Measurements from ENCODE around the gene SATB1.
"Not testable (repeated sequence)": the region's sequence is repeated elsewhere in the genome, so short reads cannot be mapped to it uniquely, and the experiment has no call there.

SATB1 gene

DNA sequence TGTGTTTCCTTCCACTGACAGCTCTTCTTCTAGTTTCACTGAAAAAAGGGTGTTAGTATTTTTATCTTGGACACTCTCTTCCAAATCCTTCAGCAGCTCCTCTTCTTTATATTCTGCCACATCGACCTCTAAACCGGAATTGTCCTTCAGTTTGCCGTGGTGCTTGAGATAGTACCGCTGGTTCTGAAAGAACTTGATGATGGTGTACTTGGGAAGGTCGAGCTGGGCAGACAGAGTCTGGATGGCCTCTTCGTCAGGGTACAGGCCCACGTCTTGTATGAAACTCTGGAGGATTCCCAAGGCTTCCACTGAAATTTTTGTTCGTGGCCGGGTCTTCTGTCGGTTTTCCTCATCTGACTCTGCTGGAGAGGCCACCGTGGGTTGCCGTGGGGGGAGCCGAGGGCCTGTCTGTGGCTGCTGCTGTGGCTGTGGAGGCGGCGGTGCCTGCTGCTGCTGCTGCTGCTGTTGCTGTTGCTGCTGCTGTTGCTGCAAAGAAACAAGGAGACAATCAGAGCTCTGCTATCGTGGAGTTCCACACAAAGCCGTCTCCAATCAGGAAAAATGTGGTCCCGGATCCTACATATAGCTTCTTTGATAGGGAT lies 75.8 kb downstream of the SATB1 start:
- no peak for DNase-seq

DNA sequence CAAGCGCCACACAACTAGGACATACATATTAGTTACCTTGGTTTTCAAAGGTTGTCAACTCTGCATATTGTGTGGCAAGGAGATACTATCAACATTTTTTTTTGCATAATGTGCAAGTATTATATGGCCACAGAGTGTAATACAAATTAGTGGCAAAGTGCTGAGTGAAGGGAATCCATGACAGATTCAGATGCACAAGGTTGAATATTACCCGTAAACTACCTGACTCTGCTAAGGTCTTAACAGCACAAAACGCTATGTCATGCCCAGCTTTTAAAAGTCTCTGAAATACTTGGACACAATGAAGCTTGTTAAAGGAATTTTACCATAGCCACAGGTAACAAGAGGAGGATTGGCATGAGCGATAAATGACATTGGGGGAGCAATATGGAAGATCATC lies 79.0 kb downstream of the SATB1 start:
- DNase-seq, result no peak

DNA sequence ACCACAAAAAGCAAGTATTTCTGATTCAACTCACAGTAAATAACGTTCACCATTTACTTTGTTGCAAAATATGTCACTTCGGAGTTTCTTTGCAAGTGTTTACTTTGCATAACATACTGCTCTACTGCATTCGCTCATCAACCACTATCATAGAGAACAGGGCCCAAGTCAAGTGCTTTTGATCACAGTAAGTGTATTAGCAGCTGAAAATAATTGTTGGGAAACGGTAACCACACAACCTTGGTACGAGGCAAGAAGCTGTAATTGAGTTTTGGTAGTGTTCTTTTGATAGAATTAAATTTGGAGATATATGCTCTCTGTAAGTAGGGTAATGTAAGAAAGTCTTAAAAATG lies 80.1 kb downstream of the SATB1 start:
- DNase-seq, result no peak

DNA sequence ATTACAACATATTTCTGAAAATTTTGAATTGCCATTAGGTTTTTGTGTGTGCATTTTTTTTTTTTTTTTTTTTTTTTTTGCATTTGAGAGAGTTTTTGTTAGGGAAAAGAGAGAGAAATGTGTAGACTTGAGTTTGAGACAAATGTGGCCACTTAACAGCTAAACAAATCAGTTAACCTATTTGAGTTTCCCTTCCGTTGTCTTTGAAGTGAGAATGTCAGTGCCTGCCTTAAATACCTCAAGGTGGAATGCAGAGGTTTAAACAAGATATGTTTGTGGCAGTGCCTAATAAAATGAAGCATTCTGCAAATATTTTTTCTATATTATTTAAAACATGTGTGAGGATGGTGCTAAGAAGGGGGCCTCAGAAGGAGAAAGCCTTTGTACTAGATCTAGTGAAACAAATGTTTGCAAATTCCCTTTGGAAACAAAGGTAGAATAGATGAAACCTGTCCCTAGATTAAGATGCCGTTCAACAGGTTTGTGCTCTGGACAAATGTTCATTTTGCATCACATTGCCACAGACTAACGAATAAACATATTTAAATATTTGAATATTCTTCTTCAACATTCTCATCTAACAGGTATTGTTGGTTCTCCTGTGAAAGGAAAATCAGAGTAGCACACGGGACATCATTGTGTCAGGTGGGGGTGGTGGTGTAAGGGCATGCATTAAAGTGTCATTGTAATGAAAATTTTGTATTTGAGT lies 80.7 kb downstream of the SATB1 start:
- DNase-seq, result no peak

DNA sequence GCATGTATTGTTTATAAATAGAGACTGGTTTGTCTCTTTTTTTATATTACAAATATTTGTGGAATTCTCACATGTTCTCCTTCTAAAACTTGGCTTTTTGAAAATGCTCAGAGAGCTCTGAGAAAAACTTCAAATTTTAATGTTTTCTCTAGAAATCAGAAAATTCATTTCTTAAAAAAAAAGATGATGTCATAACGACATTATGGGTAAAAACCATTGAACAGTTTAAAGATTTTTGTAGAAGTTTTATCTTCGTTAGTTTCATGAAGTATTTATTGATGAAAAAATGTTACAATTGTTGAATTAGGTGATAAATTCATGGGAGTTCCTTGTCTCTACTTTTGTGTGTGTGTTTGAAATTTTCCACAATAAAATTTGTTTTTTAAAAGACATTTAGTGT lies 81.3 kb downstream of the SATB1 start:
- DNase-seq, result no peak

DNA sequence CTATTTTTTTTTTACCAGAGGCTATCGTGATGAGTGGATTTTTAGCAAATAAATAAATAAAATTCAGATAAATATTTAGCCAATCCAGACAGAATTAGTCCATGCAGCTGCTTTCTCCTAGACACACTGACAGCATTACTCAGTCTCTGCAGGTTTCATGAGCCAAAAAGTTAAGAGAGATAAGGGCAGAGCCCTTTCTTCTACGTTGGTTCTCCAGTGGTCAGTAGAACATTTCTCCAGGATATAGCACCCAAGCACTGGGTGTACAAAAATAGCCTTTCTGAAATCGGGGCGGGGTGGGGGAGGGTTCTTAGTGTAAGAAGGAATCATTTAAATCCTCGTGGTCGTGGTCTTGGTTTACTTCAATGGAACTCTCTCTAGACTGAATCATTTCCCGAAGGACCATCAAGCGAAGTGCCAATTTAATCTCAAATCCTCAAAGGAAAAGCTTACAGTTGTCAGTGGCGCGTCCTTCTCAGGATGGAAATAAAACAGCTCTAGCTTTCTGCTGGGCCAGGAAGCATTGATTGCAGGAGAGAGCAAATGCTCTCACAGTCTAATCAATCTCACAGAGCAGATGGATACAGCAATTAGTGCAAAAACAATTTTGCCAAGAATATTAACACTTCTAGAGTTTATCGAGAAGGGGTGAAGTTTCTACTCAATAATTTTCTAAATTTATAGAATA lies 86.2 kb downstream of the SATB1 start:
- no peak for DNase-seq

DNA sequence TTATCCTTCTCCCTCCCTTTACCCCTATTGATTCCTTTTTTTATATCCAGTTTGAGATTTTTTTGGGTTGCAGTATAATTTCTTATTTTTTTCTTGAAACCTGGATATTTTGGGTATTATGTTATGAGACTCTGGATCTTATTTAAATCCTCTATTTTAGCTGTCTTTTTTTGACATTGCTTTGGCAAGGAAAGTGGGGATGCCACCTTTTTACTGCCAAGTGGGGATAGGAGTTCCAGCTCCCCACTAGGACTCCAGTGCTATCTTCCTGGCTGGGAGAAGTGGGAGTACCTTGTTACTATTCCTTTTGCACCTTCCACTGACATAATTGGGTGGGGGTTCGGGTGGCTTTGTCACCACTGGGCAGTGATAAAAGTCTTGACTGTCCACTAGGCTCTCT lies 87.9 kb downstream of the SATB1 start:
- DNase-seq, result no peak

DNA sequence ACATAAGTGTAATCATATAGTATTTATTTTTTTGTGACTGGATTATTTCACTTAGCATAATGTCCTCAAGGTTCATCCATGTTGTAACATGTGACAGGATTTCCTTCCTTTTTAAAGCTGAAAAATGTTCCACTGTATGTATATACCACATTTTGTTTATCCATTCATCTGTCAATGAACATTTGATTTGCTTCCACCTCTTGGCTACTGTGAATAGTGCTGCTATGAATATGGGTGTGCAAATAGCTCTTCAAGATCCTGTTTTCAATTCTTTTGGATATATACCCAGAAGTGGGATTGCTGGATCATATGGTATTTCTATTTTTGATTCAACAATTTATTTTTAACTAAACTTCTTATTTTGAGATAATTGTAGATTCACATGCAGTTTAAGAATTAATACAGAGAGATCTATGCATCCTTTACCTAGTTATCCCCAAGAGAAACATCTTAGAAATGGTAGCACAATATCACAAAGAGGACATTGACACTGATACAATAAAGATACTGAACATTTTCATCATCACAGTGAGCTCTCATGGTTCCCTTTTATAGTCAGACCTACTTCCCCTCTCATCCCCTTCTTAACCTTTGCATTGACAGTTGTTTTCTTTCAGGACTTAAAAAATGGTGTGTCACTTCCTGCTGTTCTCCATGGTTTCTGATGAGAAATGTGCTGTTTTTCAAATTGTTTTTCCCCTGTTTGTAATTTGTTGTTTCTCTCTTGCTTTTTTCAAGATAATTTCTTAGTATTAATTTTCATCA lies 90.1 kb downstream of the SATB1 start:
- no peak for DNase-seq

DNA sequence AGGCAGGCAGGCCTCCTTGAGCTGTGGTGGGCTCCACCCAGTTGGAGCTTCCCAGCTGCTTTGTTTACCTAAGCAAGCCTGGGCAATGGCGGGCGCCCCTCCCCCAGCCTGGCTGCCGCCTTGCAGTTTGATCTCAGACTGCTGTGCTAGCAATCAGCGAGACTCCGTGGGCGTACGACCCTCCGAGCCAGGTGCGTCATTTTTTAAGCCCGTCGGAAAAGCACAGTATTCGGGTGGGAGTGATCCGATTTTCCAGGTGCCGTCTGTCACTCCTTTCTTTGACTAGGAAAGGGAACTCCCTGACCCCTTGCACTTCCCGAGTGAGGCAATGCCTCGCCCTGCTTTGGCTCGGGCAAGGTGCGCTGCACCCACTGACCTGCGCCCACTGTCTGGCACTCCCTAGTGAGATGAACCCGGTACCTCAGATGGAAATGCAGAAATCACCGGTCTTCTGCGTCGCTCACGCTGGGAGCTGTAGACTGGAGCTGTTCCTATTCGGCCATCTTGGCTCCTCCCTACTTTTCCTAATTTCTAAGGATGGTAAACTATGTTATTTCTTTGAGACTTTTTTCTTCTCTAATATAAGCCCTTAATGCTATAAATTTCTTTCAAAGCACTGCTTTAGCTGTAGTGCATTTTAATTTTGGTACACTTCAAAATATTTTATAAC lies 94.2 kb downstream of the SATB1 start:
- not testable (repeated sequence) for DNase-seq

DNA sequence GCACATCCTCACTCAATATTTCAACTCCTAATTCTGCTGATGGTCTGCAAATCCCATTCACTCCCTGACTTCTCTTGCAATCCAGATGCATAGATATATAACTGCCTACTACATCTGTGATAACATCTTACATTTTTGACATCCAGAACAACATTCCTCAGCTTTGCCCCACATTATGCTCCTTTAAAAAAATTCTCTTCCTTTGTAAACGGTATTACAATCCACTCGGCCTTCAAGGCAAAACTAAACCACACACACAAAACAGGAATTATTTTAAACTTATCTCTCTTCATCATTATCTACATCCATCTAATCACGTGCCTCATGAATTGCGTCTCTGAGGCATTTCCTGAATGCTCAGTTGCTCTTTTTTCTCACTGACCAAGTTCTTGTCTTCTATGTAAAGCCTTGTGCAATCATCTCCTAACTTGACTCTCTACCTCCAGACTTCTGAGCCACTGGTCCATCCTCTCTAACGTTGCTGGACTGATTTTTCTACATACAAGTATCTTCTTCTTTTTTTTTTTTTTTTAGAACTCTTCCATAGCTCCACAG lies 117.0 kb downstream of the SATB1 start:
- DNase-seq, result no peak

DNA sequence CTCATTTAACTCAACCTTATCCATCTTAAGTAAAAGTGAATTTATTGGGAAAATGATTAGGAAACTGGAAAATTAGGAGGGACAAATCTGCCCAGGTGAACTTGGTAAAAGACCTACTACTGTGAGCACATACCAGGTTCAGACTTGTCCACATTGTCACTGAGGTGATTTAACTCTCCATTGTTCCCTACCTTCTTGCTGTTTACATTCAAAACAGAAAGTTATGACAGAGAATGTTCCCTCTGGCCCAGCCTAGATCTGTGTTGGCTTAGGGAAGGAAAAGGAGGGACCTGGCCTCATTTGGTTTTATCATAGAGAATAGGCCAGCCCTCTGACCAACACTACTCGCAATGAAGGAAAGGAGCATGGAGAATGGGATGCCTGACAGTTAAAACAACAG lies 117.6 kb downstream of the SATB1 start:
- DNase-seq, result no peak

DNA sequence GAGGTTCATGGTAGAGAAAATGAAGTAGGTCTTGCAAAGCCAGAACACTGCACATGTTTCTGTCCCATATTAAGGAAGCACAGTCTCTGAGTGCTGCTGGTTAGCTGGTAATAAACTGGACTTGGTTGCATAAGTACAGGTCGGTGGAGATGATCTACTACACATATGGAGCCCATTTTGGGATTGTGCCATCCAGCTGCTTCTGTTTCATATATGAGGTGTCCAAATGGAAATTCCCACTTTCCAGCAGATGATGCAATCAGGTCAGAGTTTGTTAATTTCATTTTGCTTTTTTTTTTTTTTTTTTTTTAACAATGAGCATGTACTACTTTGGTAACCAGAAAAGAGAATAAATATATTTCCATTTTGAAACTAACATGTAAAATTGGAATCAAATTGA lies 122.6 kb downstream of the SATB1 start:
- no peak for DNase-seq

DNA sequence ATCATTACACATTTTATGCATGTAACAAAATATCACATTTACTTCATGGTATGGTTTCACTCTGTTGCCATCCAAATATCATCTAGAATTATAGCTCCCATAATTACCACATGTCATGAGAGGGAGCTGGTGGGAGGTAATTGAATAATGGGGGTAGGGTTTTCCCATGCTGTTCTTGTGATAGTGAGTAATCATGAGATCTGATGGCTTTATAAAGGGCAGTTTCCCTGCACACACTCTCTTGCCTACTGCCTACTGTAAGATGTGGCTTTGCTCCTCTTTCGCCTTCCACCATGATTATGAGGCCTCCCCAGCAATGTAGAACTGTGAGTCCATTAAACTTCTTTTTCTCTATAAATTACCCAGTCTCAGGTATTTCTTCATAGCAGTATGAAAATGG lies 123.4 kb downstream of the SATB1 start:
- DNase-seq, result no peak

DNA sequence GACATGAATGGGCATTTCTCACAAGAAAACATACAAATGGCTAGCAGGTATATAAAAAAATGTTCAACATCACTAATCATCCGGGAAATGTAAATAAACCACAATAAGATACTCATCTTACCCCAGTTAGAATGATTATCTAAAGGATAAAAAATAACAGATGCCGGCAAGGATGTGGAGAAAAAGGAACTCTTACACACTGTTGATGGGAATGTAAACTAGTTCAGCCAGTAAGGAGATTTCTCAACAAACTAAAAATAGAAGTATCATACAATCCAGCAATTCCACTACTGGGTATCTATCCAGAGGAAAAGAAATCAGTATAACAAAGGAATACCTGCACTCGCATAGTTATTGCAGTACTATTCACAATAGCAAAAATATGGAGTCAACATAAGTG lies 124.2 kb downstream of the SATB1 start:
- no peak for DNase-seq

DNA sequence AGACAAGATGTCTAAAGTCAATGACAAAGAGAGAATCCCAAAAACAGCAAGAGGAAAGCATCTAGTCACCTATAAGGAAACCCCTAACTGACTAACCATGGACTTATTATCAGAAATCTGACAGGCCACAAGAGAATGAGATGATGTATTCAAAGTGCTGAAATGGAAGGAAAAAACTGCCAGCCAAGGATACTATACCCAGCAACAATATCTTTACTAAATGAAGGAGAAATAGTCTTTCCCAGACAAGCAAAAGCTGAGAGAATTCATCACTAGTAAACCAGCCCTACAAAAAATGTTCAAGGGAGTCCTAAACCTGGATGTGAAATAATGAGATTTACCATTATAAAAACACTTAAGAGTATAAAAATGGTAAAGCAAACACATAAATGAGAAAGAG lies 128.0 kb downstream of the SATB1 start:
- DNase-seq, result no peak

Data from NCI-H748 treated with DMSO at 0.1 percent for 48 hours (cell line).